Measurements from ENCODE around the gene RNASE4. TPM values are rescaled to one million over a fixed set of nuclear protein-coding genes. Genes with fewer than 3 reads are reported as not detected.

RNASE4 gene
- total RNA-seq, 1 experiment from 2014 or later: 3.9 TPM

GRCh38 chr14:20645481-20645880, 38.9 kb upstream of the RNASE4 start:
- Histone ChIP-seq H3K79me2 (ENCODE audit: insufficient read depth, low read length) (no peaks in the 10 kb centered on the region), H2AFZ (ENCODE audit: low read depth, low read length, poor library complexity, severe bottlenecking) (no peak overlapping the region), H3K27ac (ENCODE audit: low read depth, low read length) (no peak overlapping the region), H3K36me3 (ENCODE audit: control insufficient read depth in 1 of 2, insufficient read depth in 2 of 2, low read length in 2 of 2) (no peaks in the 10 kb centered on the region), H3K4me3 (replicated peaks in 1 of 2; ENCODE audit: low read depth in 1 of 2, low read length in 2 of 2) (no peak overlapping the region), H3K9me2 (ENCODE audit: insufficient read depth) (no peaks in the 10 kb centered on the region), H3K9ac (ENCODE audit: low read length) (no peak overlapping the region), H3K4me2 (ENCODE audit: low read length) (no peak overlapping the region), H3K27me3 (ENCODE audit: insufficient read depth, low read length) (no peaks in the 10 kb centered on the region; the same call in 1 of the 2 replicates), H3K4me1 (ENCODE audit: control insufficient read depth in 1 of 2, insufficient read depth in 2 of 2, low read length in 2 of 2) (no peaks in the 10 kb centered on the region), H3K9me3 (ENCODE audit: control insufficient read depth in 1 of 2, insufficient read depth in 1 of 2, low read depth in 1 of 2, low read length in 2 of 2) (no peaks in the 10 kb centered on the region), H4K20me1 (ENCODE audit: insufficient read depth) (no peaks in the 10 kb centered on the region)
- ATAC-seq (no peak), DNase-seq (ENCODE audit: low read depth, low spot score) (no peak)
- ChIA-PET RAD21 (ENCODE audit: low non-redundant PET in 1 of 2, low total read pairs in 2 of 2, uncharacterized antibody in 2 of 2, unreplicated experiment in 2 of 2) (no interaction called here), POLR2A (interaction anchor here (2.2 kb wide), 1 partner anchor 12 kb away, joined by 4 read pairs; no protein-coding TSS in a partner anchor), CTCF (no interaction called here)
- TF ChIP-seq JUND (IDR thresholded peaks at IDR 0.05) (no peak), POLR2A (IDR thresholded peaks at IDR 0.05; ENCODE audit: borderline replicate concordance, extremely low read depth, insufficient read depth, insufficient read length) (no peak), POLR2AphosphoS5 (IDR thresholded peaks at IDR 0.05; ENCODE audit: low read depth, low read length) (no peak), SP1 (IDR thresholded peaks at IDR 0.05; ENCODE audit: low read depth) (no peak), CTCF (IDR thresholded peaks at IDR 0.05 in 2 of 3, conservative IDR thresholded peaks at IDR 0.05 in 1 of 3; ENCODE audit: borderline replicate concordance in 1 of 3, insufficient read depth in 1 of 3, low read depth in 2 of 3, low read length in 2 of 3) (no peak)
- BruUV-seq (replicated peaks): no TSS peak
- intact Hi-C loops (cut with micrococcal nuclease): no loop called here
